ENCODE measurements around the gene MAP2K5. TPM values are rescaled to one million over a fixed set of nuclear protein-coding genes. Genes with fewer than 3 reads are reported as not detected.

MAP2K5 gene
- total and polyA plus RNA-seq, 9 of the 15 experiments (the other 6 are each of a cell fraction or from before 2014, with no cell fraction given): 0.41 to 16.5 (median 7.5) TPM

GRCh38 chr15:67708500-67708899 is 166.0 kb downstream of the MAP2K5 start (continued):
- TF ChIP-seq ZNF407 (IDR thresholded peaks at IDR 0.05; ENCODE audit: low read depth) (no peak), LCOR (CRISPR knock-in tag; IDR thresholded peaks at IDR 0.05) (no peak), ARHGAP35 (IDR thresholded peaks at IDR 0.05; ENCODE audit: partially characterized antibody) (no peak), CGGBP1 (CRISPR knock-in tag; IDR thresholded peaks at IDR 0.05) (no peak), SRF (CRISPR knock-in tag; IDR thresholded peaks at IDR 0.05) (no peak)
